Eye (tissue), 1 donor: Measurements from ENCODE around the gene SART3.
"Not testable (repeated sequence)": the region's sequence is repeated elsewhere in the genome, so short reads cannot be mapped to it uniquely, and the experiment has no call there.

ENCODE experiments used
- DNase-seq: peaks from one replicate; pipeline ENCODE4 v3.0.0-alpha.2; 2015

SART3 gene

GRCh38 chr12:108518716-108519496 is 42.1 kb downstream of the SART3 start:
- DNase-seq, result no peak

- no peak for DNase-seq
Observed at GRCh38 chr12:108518101-108518715, 42.8 kb downstream of the SART3 start.

- no peak for DNase-seq
Observed at GRCh38 chr12:108517288-108518100, 43.5 kb downstream of the SART3 start.

GRCh38 chr12:108516511-108517275 is 44.3 kb downstream of the SART3 start:
- no peak for DNase-seq

GRCh38 chr12:108515916-108516315 is 45.1 kb downstream of the SART3 start:
- no peak for DNase-seq

- peak; percentile 99 for DNase-seq
Observed at GRCh38 chr12:108514973-108515814, 45.8 kb downstream of the SART3 start, which contains the start of gene FICD. Gene FICD (plus strand): TSS chr12:108515277. CDS start chr12:108516973, 1,696 bp downstream.

GRCh38 chr12:108514468-108514972 is 46.5 kb downstream of the SART3 start:
- DNase-seq, result no peak

- peak; percentile 91 for DNase-seq
Observed at GRCh38 chr12:108511633-108512540, 49.1 kb downstream of the SART3 start.

GRCh38 chr12:108510836-108511235 is 50.1 kb downstream of the SART3 start:
- DNase-seq, result no peak

- no peak for DNase-seq
Observed at GRCh38 chr12:108509806-108510205, 51.2 kb downstream of the SART3 start.

- no peak for DNase-seq
Observed at GRCh38 chr12:108507971-108508642, 52.9 kb downstream of the SART3 start.

GRCh38 chr12:108505129-108505528 is 55.8 kb downstream of the SART3 start:
- DNase-seq, result no peak

- DNase-seq, result no peak
Observed at GRCh38 chr12:108502922-108503321, 58.1 kb downstream of the SART3 start.

GRCh38 chr12:108498136-108498535 is 62.8 kb downstream of the SART3 start:
- no peak for DNase-seq

GRCh38 chr12:108495823-108496579 is 65.0 kb downstream of the SART3 start:
- DNase-seq, result no peak

GRCh38 chr12:108495054-108495453 is 65.9 kb downstream of the SART3 start:
- DNase-seq, result peak; percentile 22

GRCh38 chr12:108491256-108491655 is 69.7 kb downstream of the SART3 start:
- DNase-seq, result no peak

- DNase-seq, result not testable (repeated sequence)
Observed at GRCh38 chr12:108487029-108487428, 73.9 kb downstream of the SART3 start.

- not testable (repeated sequence) for DNase-seq
Observed at GRCh38 chr12:108485371-108485770, 75.6 kb downstream of the SART3 start.
